MM.1S (cell line): ENCODE data around the gene PPP2R2C.

Experiments
- EZH2 ChIP-seq: fragments of 300-600 bp; sonication (generic); optimal IDR thresholded peaks from 2 replicates; pipeline ENCODE3; 2017; ENCODE audit warnings: low read depth, mild to moderate bottlenecking, antibody characterized with exemption, low read length, mixed read lengths
- EZH2phosphoT487 ChIP-seq: fragments of 300-600 bp; sonication (generic); IDR thresholded peaks from 2 replicates; pipeline ENCODE4 v1.6.1; 2018; ENCODE audit warnings: antibody characterized with exemption, low read length
- TF ChIP-seq, protein P1 (sequence below): fragments of 300-600 bp; sonication (generic); IDR thresholded peaks from 2 replicates; pipeline ENCODE4 v1.5.1; 2016; ENCODE audit warnings: antibody characterized with exemption, low read length, mixed read lengths

DNA sequence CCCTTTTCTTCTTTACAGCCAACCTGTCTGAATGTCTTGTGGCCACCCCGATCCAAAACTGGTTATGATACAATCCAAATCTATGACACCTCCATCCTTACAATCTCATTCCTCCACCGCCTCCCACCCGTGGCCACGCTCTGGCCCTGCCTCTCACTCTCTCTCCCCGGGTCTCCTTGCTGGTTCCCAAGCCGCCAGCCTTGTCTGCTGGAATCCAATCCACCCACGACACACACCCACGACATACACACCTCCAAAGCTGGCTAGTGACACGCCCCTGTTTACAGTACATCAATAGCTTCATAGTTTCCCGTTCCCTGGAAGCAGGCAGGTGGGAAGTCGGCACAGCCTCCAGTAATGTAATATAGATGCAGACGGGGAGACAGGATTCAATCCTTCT lies 103.8 kb downstream of the PPP2R2C start:
- TF ChIP-seq EZH2: no peak
- TF ChIP-seq, protein P1, sequence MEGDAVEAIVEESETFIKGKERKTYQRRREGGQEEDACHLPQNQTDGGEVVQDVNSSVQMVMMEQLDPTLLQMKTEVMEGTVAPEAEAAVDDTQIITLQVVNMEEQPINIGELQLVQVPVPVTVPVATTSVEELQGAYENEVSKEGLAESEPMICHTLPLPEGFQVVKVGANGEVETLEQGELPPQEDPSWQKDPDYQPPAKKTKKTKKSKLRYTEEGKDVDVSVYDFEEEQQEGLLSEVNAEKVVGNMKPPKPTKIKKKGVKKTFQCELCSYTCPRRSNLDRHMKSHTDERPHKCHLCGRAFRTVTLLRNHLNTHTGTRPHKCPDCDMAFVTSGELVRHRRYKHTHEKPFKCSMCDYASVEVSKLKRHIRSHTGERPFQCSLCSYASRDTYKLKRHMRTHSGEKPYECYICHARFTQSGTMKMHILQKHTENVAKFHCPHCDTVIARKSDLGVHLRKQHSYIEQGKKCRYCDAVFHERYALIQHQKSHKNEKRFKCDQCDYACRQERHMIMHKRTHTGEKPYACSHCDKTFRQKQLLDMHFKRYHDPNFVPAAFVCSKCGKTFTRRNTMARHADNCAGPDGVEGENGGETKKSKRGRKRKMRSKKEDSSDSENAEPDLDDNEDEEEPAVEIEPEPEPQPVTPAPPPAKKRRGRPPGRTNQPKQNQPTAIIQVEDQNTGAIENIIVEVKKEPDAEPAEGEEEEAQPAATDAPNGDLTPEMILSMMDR: no peak
- no peak for TF ChIP-seq EZH2phosphoT487
